ENCODE data around the gene SYNPO2.

SYNPO2 gene

DNA sequence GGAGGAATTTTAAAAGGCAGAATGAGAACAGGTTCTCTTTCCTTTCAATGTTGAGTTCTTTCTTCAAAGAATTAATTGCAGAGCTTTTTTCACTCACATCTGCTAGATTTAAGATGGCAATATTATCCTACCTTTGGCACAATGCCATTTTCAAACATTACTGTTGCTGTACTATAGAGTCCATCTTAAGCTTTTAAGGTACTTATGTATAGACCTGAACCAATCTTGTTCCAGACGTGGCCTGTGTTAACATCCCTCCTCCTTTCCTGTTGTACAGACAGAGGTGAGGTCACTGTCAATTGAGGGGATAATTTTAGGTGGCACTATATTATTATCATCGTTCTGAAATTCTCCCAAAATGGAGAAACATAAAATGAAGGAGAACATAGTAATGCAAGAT lies 194.0 kb downstream of the SYNPO2 start:
- DNase-seq: no peak

DNA sequence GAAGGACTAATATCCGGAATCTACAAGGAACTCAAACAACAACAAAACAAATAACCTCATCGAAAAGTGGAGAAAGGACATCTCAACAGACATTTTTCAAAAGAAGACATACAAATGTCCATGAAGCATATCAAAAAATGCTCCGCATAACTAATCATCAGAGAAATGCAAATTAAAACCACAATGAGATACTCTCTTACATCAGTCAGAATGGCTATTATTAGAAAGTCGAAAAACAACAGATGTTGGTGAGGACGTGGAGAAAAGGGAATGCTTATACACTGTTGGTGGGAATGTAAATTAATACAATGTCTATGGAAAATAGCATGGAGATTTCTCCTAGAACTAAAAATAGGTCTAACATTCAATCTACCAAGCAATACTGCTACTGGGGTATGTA lies 195.9 kb downstream of the SYNPO2 start:
- DNase-seq: no peak

DNA sequence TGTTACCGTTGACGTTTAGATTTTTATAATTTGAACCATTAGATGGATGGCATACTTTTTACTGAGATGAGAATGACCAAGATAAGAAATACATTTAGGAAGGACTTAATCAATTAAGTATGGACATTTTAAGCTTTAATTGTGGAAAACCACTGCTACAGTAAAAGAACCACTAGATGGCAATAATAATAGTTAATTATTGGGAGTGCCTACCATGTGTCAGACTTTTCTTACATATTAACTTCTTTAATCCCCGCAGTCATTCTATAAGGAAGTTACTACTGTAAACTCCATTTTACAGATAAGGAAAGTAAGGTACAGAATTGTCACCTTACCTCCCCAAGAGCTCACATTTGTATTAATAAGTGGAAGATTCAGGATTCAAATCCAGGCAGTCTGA lies 198.5 kb downstream of the SYNPO2 start:
- no peak for DNase-seq

DNA sequence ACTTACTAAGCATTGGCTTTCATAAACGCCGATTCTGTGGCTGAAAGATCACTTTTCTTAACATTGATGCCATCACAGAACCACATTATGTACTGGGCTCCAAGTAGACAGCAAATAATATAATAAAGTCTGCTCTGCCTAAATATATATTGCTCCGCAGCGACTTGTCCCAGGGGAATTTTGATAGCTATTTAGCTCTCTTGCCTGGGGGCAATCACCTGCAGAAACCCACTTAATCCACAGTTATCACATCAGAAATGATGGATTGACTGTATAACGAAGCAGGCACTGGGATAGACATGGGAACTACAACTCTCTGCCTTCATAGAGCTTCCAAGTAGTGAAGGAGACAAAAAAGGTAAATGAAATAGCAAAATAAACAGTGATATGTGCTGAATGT lies 199.0 kb downstream of the SYNPO2 start:
- DNase-seq: no peak

DNA sequence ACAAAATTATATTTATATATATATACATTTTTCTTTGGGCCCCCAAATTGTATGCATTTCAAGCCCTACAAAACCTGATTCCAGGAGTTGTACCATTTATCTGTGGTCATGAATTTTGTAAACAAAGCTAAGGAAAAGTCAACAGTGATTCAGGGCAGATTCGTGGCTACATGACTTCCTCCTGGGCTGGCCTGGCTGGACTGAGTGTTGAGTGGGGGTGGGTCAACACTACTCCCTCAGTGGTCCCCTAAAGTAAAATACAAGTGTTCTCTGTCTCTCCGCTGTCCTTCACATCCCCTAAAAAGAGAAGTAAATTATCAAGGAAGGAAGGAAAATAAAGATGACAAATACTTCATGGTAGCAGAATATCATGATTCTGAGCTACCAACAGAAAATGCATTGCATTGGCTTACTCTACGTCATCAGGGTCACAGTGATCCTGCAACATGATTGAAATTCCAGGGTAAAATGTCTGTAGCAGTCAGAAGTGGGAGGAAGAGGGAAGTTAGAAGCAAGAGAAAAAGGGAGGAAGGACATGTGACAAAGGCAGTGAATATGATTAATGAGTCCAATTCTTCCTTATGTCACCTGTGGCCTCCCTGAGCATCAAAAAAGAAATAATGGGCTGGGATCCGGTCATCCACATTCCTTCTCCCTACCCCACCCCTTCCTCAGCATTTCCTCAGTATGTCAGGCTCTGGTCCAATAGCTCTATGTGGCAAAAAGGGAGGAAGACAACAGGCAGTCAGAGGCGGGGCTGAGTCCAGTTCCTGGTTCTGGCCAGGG lies 204.6 kb downstream of the SYNPO2 start:
- no peak for DNase-seq

DNA sequence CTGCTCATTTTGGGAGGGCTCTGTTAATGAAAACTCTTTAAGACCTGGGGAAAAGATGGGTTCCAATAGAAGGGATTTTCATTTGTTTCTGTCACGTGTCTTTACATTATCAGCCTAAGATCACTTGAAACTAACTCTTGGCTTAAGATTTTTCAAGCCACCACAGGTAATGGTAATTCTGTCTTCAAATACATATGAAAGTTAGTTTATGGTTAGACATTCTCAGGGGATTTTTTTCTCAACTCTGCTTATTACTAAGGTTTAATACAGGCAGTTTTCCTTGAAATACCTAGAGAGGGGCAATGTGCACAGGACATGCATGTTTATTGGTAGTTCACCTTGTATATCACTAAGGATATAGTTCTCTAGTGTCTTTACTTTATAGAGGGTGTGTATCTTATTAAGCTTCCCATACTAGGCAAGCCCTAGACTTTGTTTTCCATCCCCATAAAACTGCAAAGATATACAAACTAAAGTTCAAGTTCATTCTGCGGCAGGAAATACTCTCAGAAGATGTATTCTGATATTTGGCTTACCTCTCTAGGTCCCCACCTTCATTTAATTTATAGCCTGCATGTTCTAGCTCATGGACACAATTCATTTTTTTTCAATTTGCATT lies 208.7 kb downstream of the SYNPO2 start:
- no peak for DNase-seq

DNA sequence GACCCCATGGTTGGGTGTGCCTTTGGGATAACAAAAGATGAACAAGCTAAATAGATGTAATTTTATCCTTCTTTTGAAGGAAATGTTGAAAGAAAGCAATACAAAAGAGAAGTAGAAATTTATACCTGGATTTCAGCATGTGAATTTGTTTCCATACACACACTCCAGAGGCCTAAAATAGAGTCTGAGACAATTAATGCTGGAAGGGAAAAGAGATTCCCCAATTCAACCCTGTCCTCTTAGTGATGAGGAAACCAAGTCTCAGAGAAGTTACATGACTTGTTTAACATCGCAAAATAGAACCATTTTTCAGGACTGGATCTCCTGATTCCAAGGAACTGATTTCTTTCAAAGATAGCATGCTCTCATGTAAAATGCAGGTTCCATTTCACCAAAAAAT lies 209.7 kb downstream of the SYNPO2 start:
- DNase-seq: no peak

DNA sequence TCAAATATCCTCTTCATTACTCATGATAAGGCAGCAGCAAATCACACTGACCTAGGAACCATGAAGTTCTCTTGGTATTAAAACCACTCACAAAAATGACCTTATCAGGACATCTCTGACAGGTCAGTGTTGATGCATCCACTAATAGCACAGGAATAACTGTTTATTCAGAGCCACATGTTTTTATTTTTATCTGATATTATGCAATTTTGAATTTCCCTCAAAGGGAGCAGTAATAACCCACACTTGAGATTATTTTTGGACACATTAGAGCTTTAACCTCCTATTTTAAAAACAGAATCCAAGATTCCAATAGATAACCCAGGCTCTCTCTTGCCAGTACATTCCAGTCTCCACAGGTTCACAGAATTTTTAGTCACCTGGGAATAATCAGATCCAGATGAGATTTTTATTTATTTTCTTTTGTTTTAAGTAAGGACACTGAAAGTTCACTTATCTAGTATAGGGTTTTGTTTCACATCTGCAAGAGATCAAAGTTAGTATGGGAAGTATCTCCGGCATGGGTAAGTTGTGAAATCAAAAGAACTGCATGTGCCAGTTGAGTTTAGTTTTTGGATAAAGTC lies 210.7 kb downstream of the SYNPO2 start:
- DNase-seq: no peak

DNA sequence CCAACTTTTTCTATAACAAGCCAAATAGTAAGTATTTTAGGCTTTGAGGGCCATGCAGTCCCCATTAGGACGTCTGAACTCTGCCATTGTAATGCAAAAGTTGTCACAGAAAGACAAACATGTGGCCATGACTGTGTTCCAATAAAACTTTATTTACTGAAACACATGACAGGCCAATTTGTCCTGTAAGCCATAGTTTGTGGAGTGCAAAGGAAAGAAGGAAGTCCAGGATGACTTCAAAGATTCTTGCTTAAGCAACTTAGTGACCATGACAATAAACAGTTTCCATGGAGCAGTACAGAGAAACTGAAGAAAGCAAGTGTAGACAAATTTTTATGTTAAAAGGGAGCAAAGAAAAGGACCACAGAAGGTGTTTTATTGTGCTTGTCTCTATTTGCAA lies 212.0 kb downstream of the SYNPO2 start:
- DNase-seq: no peak

DNA sequence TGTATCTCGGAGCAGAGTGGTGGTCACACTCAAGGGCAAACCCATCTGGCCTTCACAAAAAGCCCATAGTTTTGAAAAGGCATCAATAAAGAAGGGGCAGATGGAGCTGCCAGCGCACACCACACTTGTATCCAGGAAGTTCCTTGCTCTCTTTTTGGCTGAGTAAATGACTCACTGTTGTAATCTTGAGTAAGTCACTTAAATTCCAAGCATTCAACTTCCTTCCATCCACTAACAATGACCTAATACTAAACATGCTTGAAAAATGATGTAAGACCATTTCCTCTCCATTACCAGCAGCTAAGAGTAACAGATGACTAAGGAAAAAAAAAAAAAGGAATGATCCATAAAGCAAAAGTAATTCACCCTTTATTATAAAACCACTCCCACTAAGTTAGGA lies 214.6 kb downstream of the SYNPO2 start:
- no peak for DNase-seq

DNA sequence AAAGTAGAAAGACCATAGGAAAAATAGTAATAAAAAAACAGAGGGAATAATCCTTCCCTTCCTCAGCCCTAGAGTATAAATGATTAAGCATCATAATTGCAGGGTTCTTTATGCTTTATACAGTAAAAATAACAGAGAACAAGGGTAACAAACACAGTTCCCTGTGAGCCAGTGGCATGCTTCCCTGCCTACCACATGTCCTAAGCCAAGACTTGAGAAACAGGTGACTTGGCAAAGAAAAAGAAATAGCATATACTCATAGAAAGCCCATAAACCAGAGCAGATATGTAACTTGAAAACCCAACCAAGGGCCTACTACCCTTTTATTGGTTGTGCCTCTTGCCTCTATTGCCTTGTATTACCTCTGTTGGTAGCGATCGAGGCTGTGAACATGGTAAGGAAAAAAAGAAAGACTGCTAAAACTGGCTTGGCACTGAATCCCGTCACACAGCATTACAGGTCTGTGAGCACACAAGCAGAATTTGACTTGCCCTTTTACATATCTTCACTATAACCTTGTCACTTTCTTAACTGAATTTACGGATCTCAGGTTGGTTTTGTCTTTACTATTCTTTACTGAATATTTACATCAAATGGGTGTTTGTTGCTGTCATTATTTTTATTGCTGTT lies 216.1 kb downstream of the SYNPO2 start:
- no peak for DNase-seq

DNA sequence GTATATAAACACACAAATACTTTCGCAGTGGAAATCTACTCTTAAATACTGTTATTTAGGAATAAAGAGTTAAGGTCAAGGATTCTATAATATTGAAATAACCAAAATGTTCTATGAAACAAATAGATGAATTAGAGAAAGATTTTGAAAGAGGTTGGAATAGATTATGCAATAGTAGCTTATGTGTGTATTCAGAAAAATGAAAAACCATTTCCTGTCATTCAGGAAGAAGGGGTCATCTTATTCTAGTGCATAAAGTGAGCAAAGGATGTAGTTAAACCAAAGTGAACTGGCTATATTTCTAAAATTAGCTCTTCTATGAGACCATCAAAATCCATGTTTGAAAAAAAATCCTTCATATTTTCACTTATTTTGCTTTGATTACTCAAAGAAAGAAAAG lies 217.0 kb downstream of the SYNPO2 start:
- DNase-seq: no peak

DNA sequence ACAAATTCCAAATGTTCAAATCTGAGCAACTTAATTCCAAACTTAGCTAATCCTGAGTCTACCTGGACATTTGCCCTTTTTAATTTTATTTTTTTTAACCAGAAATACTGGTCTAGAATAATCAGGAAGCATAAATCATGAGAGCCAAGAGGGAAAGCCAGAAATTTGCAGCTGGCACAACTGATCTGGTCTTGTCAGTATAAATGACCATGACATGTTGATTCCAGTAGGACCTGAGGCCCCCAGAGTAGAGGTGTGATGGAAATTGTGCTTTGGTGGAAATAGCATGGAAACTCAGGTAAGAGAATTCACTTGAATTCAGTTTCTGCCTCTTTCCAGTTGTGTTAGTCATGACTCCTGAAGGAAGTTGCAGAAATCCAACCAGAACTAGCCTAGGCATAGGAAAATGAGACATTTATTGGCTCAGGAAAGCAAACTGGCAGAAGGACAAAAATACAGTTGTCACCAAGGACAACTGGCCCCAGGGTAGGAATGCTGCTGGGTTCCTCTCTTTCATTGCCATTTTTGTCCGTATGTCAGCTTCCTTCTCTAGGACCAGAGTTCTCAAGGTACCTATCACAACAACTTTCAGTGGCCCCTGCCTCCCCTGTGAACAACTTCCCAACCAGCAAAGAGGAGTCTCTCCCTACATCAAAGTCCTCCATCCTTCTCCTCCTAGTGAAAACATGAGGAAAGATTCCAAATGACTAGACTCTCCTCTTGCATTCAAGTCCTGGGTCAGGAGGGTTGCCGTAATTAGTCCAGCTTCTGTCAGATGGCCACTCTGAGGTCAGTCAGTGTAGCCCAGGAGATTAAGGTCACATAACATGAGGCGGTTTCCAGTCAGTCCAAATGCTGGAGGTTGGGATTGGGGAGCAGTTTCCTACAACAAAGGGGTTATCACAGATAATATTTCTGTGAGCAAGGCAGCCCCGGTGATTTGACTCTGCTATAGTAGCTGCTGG lies 217.7 kb downstream of the SYNPO2 start:
- DNase-seq: no peak

DNA sequence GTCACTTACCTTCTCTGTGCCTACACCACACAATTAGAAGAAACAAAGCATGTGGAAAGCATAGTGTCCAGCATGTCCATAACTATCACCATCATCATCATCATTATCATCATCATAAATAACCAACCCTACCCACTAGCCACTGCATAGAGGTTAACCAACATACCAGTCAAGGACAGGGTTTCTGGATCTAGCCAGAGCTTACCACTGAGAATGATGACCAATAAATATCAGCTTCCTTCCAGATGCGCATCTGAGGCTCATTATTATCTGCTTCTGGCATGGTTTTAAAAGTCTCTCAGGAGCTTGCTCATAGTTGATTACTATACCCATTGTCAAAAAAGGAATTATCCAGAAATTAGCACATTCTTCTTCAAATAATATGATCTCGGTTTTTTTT lies 221.5 kb downstream of the SYNPO2 start:
- DNase-seq: no peak

Measured in activated T-cell treated with anti-CD3 and anti-CD28 coated beads for 4 hours (primary cell).